ENCODE results near the gene TSC2.

DNA sequence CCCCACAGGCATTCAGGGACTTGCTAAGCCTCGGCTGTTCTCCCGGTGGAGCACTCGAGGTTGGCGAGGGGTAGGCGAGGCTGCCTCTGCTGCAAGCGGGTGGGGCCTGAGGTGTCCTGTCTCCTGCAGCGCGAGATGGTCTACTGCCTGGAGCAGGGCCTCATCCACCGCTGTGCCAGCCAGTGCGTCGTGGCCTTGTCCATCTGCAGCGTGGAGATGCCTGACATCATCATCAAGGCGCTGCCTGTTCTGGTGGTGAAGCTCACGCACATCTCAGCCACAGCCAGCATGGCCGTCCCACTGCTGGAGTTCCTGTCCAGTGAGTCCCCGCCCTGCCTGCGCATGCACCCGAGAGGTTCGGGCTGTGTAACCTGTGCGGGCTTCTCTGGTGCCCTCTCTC, 26.3 kb downstream of the TSC2 start:
- TF ChIP-seq, protein P1, sequence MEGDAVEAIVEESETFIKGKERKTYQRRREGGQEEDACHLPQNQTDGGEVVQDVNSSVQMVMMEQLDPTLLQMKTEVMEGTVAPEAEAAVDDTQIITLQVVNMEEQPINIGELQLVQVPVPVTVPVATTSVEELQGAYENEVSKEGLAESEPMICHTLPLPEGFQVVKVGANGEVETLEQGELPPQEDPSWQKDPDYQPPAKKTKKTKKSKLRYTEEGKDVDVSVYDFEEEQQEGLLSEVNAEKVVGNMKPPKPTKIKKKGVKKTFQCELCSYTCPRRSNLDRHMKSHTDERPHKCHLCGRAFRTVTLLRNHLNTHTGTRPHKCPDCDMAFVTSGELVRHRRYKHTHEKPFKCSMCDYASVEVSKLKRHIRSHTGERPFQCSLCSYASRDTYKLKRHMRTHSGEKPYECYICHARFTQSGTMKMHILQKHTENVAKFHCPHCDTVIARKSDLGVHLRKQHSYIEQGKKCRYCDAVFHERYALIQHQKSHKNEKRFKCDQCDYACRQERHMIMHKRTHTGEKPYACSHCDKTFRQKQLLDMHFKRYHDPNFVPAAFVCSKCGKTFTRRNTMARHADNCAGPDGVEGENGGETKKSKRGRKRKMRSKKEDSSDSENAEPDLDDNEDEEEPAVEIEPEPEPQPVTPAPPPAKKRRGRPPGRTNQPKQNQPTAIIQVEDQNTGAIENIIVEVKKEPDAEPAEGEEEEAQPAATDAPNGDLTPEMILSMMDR (IDR thresholded peaks at IDR 0.05) = no peak
- TF ChIP-seq POLR2A (IDR thresholded peaks at IDR 0.05) = no peak
